HG03520 (cell line): ENCODE data around the gene CWC27.
"Not testable (repeated sequence)": the region's sequence is repeated elsewhere in the genome, so short reads cannot be mapped to it uniquely, and the experiment has no call there.

Experiments
- ATAC-seq: cut with Tn5 transposase; IDR thresholded peaks from one replicate; pipeline ENCODE4 v1.9.1; 2021; ENCODE audit warnings: mild to moderate bottlenecking, moderate library complexity; ENCODE audit not compliant: unreplicated experiment

Gene CWC27

GRCh38 chr5:64838376-64838775 is 69.6 kb downstream of the CWC27 start:
- no peak for ATAC-seq

- ATAC-seq: no peak
Observed at GRCh38 chr5:64838803-64839202, 70.1 kb downstream of the CWC27 start.

- no peak for ATAC-seq
Observed at GRCh38 chr5:64839936-64840335, 71.2 kb downstream of the CWC27 start.

GRCh38 chr5:64840958-64841357 is 72.2 kb downstream of the CWC27 start:
- ATAC-seq: no peak

- ATAC-seq: no peak
Observed at GRCh38 chr5:64853777-64854176, 85.0 kb downstream of the CWC27 start.

- ATAC-seq: no peak
Observed at GRCh38 chr5:64854855-64855254, 86.1 kb downstream of the CWC27 start.

- ATAC-seq: no peak
Observed at GRCh38 chr5:64859881-64860280, 91.2 kb downstream of the CWC27 start.

- ATAC-seq: no peak
Observed at GRCh38 chr5:64861281-64861680, 92.6 kb downstream of the CWC27 start.

GRCh38 chr5:64864171-64864570 is 95.4 kb downstream of the CWC27 start:
- no peak for ATAC-seq

- no peak for ATAC-seq
Observed at GRCh38 chr5:64865662-64866061, 96.9 kb downstream of the CWC27 start.

GRCh38 chr5:64869419-64869818 is 100.7 kb downstream of the CWC27 start:
- ATAC-seq: no peak

GRCh38 chr5:64872044-64872443 is 103.3 kb downstream of the CWC27 start:
- ATAC-seq: no peak

GRCh38 chr5:64873441-64873840 is 104.7 kb downstream of the CWC27 start:
- ATAC-seq: no peak

- ATAC-seq: no peak
Observed at GRCh38 chr5:64874753-64875152, 106.0 kb downstream of the CWC27 start.

- no peak for ATAC-seq
Observed at GRCh38 chr5:64876203-64876602, 107.5 kb downstream of the CWC27 start.

- no peak for ATAC-seq
Observed at GRCh38 chr5:64880821-64881220, 112.1 kb downstream of the CWC27 start.

GRCh38 chr5:64883912-64884311 is 115.2 kb downstream of the CWC27 start:
- ATAC-seq: no peak

GRCh38 chr5:64884541-64884940 is 115.8 kb downstream of the CWC27 start:
- ATAC-seq: no peak

- ATAC-seq: no peak
Observed at GRCh38 chr5:64887910-64888309, 119.2 kb downstream of the CWC27 start.

GRCh38 chr5:64895748-64896147 is 127.0 kb downstream of the CWC27 start:
- ATAC-seq: no peak

GRCh38 chr5:64899838-64900237 is 131.1 kb downstream of the CWC27 start:
- no peak for ATAC-seq

GRCh38 chr5:64900618-64901017 is 131.9 kb downstream of the CWC27 start:
- ATAC-seq: no peak

- not testable (repeated sequence) for ATAC-seq
Observed at GRCh38 chr5:64907399-64907798, 138.7 kb downstream of the CWC27 start.

GRCh38 chr5:64914396-64914795 is 145.7 kb downstream of the CWC27 start:
- no peak for ATAC-seq
